Astrocyte (in vitro differentiated cells and primary cell): ENCODE measurements around the gene PRX.

Experiments
- CTCF ChIP-seq: IDR thresholded peaks from 2 replicates; pipeline ENCODE4 v1.5.1; 2011; ENCODE audit warnings: low read depth, mild to moderate bottlenecking, inconsistent platforms, low read length, moderate library complexity; ENCODE audit not compliant: insufficient read depth
- EZH2 ChIP-seq: IDR thresholded peaks from 2 replicates; pipeline ENCODE4 v1.6.1; 2012; ENCODE audit warnings: mild to moderate bottlenecking, low read length, inconsistent platforms; ENCODE audit not compliant: insufficient read depth

- TF ChIP-seq CTCF (no peak), EZH2 (no peak)
Observed at GRCh38 chr19:40398417-40399131, 14.6 kb downstream of the PRX start.
